Measurements from ENCODE around the gene ZNF26.
"Not testable (repeated sequence)": the region's sequence is repeated elsewhere in the genome, so short reads cannot be mapped to it uniquely, and the experiment has no call there.

Gene ZNF26, protein sequence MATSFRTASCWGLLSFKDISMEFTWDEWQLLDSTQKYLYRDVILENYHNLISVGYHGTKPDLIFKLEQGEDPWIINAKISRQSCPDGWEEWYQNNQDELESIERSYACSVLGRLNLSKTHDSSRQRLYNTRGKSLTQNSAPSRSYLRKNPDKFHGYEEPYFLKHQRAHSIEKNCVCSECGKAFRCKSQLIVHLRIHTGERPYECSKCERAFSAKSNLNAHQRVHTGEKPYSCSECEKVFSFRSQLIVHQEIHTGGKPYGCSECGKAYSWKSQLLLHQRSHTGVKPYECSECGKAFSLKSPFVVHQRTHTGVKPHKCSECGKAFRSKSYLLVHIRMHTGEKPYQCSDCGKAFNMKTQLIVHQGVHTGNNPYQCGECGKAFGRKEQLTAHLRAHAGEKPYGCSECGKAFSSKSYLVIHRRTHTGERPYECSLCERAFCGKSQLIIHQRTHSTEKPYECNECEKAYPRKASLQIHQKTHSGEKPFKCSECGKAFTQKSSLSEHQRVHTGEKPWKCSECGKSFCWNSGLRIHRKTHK

DNA sequence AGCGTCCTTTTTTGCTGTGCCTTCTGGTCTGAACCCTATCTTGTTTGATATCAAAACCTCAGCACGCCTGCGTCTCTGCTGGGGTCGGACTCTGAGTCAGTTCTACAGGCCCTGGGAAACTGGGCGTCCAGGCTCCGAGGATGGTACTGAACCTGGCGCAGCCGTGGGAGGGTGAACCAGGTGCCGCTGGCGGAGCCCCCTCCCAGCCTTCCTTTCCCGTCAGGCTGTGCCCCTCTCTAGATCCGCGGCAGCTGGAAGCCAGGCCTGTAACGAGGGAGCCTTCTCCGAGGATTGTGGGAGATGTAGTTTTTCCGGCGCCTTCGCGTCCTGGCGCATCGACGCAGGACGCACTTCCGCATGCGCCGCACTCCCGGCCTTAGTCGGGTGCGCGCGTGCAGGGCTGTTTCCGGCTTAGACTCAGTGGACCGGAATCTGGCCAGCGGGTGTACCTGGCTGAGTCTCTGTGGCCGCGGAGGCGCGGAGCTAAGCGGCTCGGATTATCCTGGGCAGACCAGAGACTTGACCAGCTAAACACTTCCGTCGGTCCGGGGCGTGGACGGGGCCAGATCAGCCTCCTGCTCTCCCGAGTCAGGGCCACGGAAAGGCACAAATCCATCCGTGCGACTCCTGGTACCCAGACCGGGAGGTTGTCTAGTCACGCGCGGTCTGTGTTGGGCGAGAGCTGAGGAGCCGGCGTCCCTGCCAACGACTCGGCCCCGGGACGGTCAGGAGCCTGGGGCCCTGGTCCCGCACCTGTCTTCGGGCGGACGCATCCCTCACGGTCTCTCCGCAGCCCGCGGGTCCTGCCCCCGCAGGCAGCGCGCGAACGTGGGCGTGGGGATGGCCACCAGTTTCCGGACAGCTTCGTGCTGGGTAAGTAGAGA is at the start of gene ZNF26:
Gene ZNF26 (plus strand): TSS at position 367 of the 884 bp plus-strand sequence. CDS start 474 bp downstream, at position 841.
- DNase-seq (ENCODE audit: low spot score): peak; percentile 96

DNA sequence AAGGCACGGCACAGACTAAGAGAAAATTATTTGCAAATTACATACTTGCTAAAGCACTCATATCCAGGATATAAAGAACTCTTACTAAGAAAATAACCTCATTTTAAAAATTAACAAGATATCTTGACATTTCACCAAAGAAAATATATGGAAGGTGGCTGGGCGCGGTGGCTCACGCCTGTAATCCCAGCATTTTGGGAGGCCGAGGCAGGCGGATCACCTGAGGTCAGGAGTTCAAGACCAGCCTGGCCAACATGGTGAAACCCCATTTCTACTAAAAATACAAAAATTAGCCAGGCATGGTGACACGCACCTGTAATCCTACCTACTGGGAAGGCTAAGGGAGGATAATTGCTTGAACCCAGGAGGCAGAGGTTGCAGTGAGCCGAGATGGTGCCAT is 49.2 kb upstream of the ZNF26 start:
- DNase-seq (ENCODE audit: low spot score): not testable (repeated sequence)

DNA sequence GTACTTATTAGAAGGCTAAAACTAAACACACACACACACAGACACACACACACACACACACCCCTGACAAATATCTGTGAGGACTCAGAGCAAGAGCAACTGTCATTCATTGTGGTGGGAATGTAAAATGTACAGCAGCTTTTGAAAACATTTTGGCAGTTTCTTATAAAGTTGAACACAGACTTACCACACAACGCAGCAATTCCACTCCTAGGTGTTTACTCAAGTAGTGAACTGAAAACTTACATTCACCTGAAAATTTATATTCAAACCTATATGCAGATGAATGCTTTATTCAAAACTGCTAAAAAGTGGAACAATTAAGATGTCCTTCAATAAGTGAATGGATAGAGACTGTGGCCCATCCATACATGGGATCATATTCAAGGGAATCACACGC is 48.7 kb upstream of the ZNF26 start:
- no peak for DNase-seq (ENCODE audit: low spot score)

DNA sequence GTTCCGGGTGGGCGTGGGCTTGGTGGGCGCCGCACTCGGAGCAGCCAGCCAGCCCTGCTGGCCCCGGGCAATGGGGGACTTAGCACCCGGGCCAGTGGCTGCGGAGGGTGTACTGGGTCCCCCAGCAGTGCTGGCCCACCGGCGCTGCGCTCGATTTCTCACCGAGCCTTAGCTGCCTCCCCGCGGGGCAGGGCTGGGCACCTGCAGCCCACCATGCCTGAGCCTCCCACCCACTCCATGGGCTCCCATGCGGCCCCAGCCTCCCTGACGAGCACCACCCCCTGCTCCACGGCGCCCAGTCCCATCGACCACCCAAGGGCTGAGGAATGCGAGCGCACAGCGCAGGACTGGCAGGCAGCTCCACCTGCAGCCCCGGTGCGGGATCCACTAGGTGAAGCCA is 47.4 kb upstream of the ZNF26 start:
- DNase-seq (ENCODE audit: low spot score): not testable (repeated sequence)

DNA sequence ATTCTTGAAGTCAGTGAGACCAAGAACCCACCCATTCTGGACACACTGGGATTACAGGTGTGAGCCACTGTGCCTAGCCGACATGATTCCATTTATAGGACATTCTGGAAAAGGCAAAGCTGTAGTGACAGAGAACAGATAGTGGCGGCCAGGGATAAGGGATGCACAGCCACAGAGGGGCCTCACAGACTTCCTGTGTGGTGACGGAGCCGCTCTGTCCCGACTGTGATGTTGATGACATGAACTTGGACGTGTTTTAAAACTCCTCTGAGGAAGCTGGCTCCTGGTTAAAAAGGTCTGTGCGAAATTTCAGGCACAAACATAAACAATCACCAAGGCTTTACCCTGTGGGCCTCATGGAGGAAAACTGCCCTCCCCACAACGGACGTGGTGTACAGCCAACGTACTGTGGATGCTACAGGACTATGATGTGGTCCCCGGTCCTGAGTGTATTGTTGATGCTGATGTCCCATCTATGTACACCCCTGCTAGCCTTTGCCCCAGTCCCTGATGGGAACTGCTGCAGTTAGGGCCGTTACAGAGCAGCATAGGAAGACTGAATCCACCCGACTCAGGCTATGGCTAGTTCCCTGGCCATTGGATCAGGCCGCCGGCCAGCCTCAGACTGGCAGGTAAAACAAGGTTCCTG is 46.0 kb upstream of the ZNF26 start:
- no peak for DNase-seq (ENCODE audit: low spot score)

DNA sequence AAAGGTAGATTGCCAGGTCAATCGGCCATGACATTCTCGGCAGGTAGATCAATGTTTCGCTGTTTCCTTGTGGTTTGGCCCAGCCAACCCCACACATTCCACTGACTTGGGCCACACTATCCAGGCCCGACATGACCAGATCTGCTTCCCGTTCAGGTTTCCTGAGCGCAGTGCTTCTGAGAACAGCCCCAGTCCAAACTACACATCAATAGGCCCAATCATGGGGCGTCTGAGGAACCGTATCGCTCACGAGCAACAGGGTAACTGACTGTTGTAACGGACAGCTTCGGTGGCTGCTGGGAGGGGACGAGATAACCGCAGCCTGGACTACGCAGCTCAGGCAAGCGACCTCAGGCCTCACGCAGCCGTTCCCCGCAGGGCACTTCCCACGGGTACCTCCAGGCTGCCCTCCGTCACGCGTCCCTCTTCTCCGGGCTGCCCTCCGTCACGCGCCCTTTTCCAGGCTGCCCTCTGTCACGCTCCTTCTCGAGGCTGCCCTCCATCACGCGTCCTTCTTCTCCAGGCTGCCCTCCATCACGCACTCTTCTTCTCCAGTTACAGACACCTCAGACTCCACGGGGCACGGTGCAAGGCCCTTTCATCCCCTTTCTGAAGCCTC is 44.7 kb upstream of the ZNF26 start:
- no peak for DNase-seq (ENCODE audit: low spot score)

DNA sequence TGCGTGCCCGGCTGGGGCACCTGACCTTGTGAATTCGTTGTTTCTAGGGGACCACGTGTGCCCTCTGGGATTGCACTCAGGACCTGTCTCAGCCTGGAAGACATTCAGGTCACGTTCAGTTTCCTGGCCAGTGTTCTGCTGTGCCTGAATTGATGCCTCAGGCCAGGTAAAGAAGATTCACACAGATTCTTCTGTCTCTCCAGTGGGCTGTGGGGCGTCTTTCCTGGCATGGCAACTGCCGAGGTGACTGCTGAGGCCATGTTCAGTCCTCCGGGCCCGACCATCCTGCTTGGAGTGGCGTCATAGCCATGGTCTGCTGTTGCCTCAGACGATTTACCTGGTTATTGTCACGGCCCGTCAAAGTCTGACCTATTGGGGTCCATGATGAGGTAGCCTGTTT is 43.6 kb upstream of the ZNF26 start:
- no peak for DNase-seq (ENCODE audit: low spot score)

DNA sequence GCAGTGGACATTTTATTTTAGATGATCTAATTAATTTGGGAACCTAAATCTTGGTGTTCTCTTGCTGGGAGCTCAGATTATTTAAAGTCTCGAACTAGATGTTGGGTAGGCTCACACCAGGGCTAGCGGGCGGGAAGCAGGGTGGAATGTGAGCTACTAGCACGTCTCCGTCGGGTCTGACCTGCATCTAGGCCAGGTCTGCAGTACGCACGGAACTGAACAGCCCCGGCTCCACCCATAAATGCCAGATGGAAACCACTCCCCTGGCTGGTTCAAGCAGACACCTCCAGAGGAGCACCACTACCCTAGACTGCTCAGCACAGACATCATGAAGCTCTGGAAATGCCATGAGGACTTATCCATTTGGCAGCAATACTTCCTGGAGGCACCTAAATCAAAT is 40.4 kb upstream of the ZNF26 start:
- no peak for DNase-seq (ENCODE audit: low spot score)

DNA sequence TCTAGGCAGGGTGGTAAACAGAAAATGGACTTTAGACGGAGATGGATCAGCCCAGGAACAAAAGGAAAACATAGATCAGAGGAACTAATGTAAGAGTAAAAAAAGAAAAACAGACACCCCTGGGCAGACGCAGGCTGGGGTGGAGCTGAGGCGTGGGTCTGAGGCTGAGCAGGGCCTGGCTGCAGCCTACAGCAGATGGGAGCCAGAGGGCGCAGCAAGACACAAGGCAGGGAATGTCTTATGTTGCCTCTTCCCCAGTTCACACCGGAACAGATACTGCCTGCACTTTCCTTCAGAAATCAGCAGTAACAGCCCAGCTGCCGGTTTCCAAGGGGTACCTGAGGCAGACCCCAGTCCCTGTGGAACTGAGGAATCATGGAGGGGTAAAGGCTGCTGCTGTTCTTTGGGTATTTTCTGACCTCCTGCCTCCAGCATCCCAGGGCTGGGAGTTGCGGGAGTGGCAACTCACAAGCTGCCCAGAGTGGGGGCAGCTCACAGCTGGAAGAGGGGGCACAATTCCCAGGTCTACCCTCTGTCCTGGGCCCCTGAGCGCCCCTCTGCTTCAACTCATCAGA is 39.8 kb upstream of the ZNF26 start:
- DNase-seq (ENCODE audit: low spot score): no peak

DNA sequence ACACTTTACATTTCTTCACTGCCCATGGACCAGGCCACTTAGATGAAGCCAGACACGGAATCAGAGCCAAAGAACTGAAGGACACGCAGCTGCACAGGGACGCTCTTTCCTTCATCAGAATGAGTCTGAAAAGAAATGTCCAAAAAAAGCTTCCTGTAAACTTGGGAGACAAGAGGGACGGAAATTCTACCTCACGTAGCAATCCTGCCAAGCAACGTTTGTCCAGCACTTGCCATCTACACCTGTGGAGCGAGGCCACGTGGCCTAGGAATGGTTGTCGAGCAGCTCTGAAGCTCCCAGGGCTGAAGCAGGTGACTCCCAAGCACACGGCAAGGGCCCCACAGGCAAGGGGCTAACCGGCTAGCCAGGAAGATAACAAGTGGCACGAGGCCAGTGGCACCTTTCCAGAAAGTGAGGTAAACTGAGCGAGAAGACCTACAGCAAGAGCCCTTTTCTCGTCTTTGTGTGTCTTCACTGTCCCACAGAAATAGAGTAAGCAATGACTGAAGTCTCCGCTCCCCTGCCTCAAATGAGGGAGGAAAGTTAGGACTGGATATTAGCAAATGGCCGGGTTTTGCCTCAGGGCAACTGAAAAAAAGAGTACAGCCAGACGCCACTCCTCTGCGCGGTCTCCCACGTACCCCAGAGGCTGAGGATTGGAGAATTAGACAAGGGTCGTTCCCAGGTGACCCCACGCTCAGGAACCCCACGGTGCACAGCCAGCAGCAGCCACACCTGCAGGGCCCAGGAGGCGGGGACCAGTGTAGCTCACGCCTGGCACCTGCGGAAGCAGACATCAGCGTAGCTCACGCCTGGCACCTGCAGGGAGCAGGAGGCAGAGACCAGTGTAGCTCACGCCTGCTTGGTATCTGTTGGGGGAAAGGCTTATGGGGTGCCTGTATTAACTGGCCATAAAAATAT is 37.8 kb upstream of the ZNF26 start:
- no peak for DNase-seq (ENCODE audit: low spot score)

DNA sequence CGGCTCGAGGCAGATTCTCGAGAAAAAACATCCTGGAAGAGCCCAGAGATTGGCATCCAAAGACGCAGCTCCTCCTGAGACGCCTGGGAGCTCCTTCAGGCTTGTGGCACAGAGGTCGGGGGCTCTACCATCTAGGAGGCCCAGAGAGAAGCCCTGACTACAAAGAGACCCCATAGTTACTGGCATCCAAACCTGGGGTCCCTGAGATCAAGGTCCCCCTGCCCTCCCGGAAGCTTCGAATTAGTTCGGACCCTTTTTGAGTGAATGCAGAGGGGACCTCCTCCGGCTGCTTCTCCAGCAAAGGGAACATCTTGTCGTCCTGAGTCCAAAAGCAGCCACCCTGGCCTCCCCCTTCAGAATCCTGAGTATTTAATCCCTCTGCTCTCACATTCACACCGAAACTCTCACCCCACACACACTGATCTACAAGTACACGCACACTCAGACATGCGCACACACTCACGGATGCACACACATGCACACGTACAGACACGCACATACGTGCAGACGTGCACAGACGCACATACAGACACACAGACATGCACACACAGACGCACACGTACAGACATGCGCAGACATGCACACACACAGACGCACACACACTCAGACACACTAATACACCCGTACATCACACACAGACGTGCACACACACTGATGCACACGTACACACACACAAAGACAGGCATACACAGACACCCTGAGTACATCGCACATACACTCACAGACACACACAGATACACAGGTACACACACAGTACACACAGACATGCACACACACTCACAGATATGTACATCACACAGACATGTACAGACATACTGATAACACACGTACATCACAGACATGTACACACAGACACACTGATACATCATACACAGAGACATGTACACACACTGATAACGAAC is 36.0 kb upstream of the ZNF26 start:
- no peak for DNase-seq (ENCODE audit: low spot score)

DNA sequence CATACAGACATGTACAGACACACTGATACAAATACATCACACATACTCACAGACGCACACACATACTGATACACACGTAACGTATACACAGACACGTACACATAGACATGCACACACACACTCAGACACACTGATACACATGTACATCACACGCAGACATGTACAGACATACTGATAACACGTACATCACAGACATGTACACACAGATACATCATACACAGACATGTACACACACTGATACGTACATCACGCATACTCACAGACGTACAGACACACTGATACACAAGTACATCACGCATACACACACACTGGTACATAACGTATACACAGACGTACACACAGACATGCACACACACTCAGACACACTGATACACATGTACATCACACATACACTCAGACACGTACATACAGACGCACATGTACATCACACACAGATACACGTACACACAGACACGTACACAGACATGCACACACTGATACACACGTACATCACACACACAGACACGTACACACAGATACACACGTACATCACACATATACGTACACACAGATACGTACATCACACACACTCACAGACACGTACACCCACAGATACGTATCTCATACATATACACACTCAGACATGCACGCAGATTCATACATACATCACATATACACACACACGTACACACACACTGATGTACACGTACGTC is 35.2 kb upstream of the ZNF26 start:
- DNase-seq (ENCODE audit: low spot score): no peak

DNA sequence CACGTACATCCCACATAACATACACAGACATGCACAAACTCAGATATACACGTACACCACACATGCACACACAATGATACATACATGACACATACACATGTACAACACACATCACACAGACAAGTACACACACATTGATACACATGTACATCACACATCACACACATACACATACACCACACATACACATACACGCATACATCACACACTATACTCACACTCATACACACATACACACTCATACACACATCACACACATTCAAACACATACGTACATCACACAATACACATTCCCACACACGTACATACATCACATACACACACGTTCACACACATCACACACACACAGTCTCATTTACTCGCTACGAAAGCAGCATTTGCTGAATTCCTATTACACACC is 34.5 kb upstream of the ZNF26 start:
- DNase-seq (ENCODE audit: low spot score): no peak

DNA sequence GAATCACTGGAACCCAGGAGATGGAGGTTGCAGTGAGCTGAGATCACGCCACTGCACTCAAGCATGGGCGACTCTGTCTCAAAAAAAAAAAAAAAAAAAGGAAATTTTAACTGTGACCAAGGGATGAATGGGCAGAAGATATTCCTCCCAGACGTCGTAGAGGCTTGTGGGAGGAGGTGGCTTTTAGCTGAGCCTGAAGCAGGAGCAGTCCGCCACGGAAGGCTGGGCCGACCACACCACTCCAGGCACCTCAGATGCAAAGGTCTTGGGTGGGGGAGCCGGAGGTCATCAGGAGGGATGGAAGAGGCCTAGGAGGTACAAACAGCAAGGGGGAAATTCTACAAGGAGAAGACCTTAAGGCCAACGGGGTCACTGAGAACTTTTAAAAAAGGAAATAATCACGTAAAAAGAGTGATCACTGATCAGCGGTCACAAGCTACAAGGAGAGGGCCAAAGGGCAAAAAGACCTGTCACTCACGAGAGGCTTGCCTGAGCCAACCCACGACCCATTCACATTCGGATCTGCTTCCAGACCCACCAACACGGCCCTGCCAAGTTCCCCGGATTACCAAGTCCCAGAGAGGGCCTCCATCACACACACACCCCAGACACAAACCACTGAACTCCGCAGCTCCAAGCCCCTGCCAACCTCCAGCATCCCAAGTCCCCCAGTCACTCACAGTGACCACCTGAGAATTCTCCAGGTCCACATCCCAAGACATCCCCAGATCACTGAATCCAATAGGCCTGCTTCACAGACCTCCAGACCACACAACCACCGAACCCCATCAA is 33.6 kb upstream of the ZNF26 start:
- DNase-seq (ENCODE audit: low spot score): no peak

DNA sequence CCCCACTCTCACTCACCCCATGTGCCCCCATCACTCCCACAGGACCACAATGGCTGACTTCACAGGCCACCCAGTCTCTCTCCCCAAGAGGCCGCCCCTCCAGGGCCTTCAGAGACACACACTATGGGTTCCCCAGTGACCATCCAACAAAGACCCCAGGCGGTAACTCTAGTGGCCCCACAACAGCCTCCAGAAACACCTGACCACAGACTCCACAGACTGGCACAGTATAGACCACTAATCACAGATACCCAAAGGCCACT is 33.1 kb upstream of the ZNF26 start:
- DNase-seq (ENCODE audit: low spot score): no peak

DNA sequence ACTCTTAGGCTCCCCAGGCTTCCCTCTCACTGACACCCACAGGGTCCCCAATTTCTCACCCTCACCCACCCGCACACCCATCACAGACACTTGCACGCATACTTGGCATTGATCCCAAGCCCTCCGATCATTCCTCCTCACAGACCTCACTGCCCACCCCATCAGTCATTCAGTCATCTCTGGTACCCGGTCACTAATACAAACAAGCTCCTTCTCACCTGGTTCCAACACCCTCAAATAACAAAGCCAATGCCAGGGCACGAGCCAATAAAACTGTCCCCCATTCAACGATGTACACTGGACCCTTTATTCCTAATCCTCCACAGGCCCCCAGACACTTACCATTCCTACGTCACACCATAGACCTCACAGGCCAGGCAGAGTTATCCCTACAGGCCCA is 32.4 kb upstream of the ZNF26 start:
- DNase-seq (ENCODE audit: low spot score): no peak

DNA sequence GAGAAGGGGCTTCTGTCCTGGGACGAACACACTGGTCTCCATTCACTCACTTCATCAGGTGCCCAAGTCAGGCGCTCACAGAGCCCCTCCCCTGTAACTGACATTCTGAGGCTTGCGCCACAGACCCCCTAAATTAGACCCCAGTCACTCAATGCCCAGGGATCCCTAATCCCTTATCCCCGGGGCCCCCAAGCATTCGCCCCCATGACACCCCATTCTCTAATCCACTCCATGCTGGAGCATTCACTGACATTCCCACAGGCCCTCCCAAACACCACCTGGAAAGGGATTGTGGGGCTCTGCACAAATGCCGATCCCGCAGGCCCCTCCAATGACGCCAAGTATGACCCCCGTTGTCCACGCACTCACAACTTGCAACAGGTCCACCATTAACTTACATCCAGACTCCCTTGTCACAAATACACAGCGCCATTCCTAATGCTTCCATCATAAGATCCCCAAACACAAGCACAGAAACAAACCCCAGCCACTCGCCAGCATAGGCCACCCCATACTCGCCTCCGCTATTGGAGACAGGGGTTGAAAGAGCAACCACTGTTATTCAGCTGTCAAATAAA is 31.6 kb upstream of the ZNF26 start:
- no peak for DNase-seq (ENCODE audit: low spot score)

Data from GM03348 (cell line).